GM19043 (cell line): Measurements from ENCODE around the gene ELMO1.

Experiments
- ATAC-seq: cut with Tn5 transposase; IDR thresholded peaks from one replicate; pipeline ENCODE4 v1.9.1; 2021; ENCODE audit warnings: low read depth; ENCODE audit not compliant: unreplicated experiment

Gene ELMO1

DNA sequence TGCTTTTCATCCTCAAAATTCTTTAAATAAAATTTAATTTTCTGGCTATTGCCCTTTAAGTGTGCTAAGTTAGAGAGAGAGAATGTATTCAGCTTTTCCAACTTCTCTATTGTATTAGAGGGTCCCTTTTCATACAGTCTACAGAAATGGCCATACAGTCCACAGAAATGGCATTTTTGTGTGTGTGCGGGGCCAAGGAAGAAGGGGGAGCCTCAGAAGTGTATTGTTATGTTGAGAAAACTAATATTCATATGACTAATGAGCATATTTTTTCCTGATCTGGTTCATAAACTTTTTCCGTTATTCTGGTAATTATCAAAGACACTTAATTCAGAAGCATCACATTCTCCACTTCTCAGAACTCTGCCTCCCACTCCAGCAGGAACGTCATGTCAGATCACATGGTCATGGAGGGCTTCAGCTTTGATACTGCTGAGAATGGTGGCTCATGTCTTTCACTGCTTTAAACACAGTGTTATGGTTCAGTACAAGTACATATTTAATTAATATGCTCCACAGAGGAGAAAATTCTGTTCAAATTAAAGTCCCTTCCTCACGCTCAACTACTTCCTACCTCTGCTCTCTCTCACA is 37.1 kb downstream of the ELMO1 start:
- no peak for ATAC-seq

DNA sequence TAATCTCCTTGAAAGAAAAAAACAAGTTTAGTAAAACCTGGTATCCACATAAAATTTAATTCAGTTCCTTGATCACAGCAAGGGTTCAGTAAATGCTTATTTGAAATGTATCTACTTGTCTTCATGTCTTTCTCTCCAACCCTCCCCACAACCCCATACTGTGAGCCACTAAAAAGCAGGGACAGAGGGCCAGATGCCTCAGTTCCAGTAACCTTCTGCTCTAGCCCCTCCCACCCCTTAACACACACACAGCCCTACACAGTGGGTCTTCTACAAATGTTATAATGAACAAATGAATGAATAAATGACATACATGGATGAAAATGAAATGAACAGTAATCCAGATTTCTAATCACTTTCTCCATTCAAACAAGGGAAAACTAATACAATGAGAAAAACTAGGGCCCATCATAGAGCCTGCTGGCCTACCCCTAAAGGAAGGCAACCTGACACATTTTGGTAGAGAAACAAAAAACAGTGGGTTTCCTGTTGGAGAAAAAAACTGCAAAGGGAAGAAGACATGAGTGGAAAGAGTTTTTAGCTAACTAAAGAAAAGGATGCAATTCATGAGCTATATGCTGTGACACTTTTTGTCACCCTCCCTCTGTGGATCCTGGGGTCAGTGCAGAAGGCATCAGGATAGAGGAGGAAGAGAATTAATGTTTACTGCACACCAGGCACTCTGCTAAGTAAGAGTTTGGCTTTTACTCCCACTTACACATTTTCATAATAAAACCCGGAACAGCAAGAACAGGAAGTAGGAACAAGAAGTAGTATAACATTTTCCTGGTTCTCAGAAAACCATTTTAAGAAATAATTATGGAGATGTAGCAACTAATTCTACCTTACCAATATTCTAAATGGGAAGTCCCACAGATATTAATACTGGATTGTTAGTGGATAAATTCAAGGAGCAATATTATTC is 38.1 kb downstream of the ELMO1 start:
- no peak for ATAC-seq

GRCh38 chr7:37409461-37409860 is 39.2 kb downstream of the ELMO1 start:
- no peak for ATAC-seq

DNA sequence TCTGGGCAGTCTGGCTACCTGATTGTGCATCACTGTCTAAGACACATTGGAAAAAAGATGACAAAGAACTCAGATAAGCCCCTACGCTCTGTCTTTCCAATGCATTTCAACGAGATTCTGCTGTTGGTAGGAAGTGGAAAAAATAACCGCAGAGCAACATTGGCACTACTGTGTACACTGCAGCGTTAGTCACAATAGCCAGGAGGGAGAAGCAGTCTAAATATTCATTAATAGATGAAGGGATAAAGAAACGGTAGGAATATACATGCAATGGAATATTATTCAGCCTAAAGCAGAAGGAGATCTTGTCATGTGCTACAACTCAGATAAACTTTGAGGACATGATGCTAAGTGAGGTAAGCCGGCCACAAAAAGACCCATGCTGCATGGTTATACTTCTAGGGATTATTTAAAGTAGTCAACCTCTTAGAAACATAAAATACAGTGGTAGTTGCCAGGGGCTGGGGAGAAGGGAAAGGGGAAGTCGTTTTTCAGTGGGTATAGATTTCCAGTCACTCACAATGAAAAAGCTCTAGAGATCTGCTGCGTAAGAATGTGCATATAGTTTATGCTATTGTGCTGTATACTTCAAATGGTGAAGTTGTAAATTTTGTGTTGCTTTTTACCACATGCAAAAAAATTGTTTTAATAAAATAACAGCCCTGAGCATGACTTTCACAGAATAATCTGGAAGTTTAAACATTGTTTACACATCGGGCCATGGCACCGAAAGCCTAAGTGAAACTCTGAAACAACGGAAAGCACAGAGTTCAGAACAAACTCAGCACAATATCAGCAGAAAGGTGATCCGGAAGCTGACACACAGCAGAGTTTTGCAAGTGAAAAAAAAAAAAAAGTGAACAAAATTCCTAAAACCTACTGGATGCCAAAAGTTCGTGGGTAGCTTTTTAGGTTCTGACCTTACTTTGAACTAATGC is 40.1 kb downstream of the ELMO1 start:
- no peak for ATAC-seq

DNA sequence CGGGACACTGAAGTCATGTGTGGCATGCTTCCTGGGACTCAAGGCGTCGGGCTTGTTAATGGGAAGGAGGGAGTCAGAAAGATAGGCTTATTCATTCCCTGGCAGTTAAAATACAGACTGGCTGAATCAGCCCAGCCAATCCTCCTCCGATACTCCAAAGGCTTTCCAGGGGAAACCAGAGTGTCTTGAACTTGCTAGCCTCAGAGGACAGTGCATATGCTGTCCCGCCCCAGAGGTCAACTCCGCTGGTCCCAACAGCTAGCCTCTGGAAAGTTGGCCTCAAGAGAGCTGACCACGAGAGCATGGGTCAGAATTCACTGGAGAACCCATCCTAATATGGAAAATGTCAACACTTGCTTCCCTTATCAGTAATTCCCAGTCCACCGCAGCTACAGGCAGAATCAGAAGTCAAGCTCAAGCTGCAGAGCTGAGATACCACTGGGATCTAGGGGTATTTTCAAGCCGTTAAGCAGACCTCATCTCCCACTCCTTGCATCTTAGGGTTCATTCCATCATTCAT is 43.0 kb downstream of the ELMO1 start:
- no peak for ATAC-seq

- ATAC-seq = no peak
Observed at GRCh38 chr7:37405128-37405527, 43.5 kb downstream of the ELMO1 start.

DNA sequence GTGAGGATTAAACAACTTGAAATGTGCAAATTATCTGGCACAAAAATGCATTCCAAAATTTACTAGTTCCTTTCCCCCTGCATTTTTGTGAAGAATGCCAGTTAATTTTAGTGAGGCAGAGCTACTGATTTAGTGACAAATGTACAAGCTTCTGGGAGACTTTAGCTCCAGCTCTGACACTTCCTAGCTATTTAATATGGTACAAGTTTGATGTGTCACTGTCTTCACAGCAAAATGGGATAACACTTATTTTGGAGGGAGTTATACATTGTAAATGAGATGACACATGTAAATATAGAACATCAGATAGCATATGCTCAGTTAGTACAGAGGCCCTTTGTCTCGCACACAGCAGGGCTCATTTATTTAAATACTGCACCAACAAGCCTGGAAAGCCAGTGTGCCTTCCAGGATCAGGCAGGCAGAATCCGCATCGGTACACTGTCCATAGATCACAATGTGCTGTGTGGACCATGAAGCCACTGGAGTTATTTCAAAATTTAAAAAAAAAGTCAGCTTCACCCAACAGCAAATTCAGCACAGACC is 48.7 kb downstream of the ELMO1 start:
- ATAC-seq = no peak

DNA sequence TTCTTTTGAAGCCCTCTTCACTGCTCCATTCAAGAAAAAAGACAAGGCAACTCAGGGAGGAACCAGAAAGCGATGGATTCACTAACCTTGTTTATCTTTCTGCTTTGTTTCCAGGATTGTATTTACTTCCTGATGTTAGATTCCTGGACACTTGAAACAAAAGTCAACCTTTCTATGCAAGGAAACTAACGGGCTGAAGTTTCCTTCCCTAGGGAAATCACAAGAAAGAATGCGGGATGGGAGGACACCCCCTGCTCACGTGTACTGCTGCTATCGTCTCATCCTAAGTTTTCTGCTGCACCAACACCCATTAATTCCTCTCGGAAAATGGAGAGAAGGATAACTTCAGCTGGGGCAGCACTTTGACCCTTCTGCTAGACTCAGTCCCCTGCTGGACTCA is 50.3 kb downstream of the ELMO1 start:
- no peak for ATAC-seq

DNA sequence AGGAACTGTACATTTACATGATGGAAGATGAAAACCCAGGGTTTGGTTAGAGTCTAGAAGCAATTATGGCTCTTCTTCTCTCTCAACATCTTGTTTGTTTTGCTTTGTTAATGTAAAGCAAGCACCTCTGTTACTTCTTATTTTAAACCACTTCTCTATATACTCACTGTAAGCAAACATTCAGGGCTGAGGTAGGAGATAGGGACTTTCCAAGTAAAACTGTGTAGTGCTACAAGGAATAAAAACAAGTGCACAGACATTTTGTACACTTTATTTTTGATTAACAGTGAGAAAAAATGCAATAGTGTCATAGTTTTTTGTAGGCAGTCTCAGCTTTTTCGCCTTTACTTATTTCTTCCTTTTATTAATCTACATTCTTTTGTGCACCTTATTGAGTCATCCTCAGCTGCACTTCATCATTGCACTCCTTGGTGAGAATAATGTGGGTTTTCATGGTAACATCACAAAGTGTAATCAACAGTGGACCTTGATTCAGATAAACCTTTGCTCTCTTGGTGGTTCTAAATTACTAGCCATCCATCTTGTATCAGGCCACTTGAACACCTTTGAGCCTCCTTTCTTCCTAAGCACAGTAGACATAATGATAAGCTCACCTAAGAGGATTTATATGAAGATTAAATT is 52.9 kb downstream of the ELMO1 start:
- no peak for ATAC-seq

DNA sequence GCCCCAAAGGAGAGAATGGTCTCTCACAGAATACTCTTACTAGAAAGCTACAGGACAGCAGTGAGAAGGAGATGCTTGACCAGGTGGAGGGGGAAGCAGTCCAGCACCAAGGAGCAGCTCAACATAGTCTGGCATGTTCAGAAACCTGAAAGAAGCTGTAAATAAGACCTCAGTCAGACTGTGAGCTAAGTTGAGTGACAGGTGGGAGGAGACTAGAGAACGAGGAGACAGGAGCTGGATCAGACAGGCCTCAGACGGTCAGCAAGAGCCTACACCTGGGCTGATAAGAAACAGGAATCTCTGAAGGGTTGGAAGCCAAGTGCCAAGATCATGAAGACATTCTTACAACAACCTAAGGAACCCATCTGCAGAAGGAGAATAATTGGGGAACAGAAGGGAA is 54.5 kb downstream of the ELMO1 start:
- ATAC-seq = no peak

DNA sequence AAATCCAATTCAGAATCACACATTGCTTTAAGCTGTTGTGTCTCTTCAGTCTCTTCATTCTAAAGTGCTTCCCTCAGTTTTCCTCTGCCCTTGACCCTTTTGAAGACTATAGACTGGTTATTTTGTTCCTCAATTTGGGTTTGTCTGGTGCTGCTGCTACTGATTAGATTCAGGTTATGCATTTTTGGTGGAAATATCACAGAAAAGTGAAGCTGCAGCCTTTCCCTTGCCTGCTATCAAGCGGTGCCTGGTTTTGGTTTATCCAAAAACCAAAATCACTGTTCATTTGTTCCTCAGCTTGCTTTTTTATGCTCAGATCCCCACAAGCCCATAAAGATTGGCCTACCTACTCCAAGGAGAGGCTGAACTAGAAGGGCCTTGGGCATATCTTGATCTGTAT is 55.2 kb downstream of the ELMO1 start:
- no peak for ATAC-seq

- ATAC-seq = no peak
Observed at GRCh38 chr7:37392673-37393017, 56.0 kb downstream of the ELMO1 start.

GRCh38 chr7:37391791-37392672 is 56.6 kb downstream of the ELMO1 start:
- ATAC-seq = no peak

- ATAC-seq = no peak
Observed at GRCh38 chr7:37390114-37390513, 58.5 kb downstream of the ELMO1 start.

GRCh38 chr7:37388811-37389210 is 59.9 kb downstream of the ELMO1 start:
- ATAC-seq = no peak

DNA sequence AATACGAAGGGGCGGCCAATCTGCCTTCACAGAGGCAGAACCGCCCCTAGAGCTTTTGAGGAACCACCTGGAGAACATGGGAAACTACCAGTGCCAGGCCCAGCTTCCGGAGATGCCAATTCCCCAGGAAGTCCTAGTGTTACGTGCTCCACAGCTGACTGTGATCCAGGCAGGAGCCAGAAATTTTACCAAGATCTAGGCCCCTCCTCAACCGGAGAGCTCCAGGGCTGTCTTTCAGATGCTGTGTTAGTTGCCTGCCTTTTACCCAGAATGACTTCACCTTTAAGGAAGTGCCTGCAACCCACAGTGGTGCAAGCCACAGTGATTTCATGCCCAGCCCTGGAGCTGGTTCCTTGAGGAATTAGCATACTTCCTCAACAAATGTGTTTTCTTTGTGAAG is 62.9 kb downstream of the ELMO1 start:
- no peak for ATAC-seq

GRCh38 chr7:37382546-37383088 is 66.0 kb downstream of the ELMO1 start:
- no peak for ATAC-seq

GRCh38 chr7:37380831-37381230 is 67.8 kb downstream of the ELMO1 start:
- ATAC-seq = no peak
